Trophoblast cell (in vitro differentiated cells and primary cell): Measurements from ENCODE around the gene FRMD4A.

Experiments
- DNase-seq, 2 donors: peaks; one replicate each; pipeline ENCODE4 v3.0.0-alpha.2; 2016
- H2AFZ ChIP-seq: 2 replicates; pipeline ENCODE4 v1.6.1; 2013; ENCODE audit warnings: low read length, moderate library complexity, mild to moderate bottlenecking; ENCODE audit not compliant: insufficient read depth, poor library complexity
- H2AK5ac ChIP-seq: 2 replicates; pipeline ENCODE4 v1.6.1; 2013; ENCODE audit warnings: mild to moderate bottlenecking, low read length
- H2BK120ac ChIP-seq: 2 replicates; pipeline ENCODE4 v1.6.1; 2013; ENCODE audit warnings: low read length, mild to moderate bottlenecking, moderate library complexity; ENCODE audit not compliant: insufficient read depth, poor library complexity
- H2BK12ac ChIP-seq: 2 replicates; pipeline ENCODE4 v1.6.1; 2013; ENCODE audit warnings: mild to moderate bottlenecking, low read length, moderate library complexity
- H2BK5ac ChIP-seq: 2 replicates; pipeline ENCODE4 v1.6.1; 2013; ENCODE audit warnings: low read length, low read depth, moderate library complexity, mild to moderate bottlenecking; ENCODE audit not compliant: poor library complexity
- H3K14ac ChIP-seq: 2 replicates; pipeline ENCODE4 v1.6.1; 2013; ENCODE audit warnings: mild to moderate bottlenecking, low read length
- H3K18ac ChIP-seq: 2 replicates; pipeline ENCODE4 v1.6.1; 2013; ENCODE audit warnings: mild to moderate bottlenecking, low read length
- H3K23ac ChIP-seq: 2 replicates; pipeline ENCODE4 v1.6.1; 2013; ENCODE audit warnings: low read length
- H3K27ac ChIP-seq: 2 replicates; pipeline ENCODE4 v1.5.1; 2013; ENCODE audit warnings: low read depth, mild to moderate bottlenecking, inconsistent platforms, low read length, moderate library complexity
- H3K27me3 ChIP-seq: 2 replicates; pipeline ENCODE4 v1.6.1; 2013; ENCODE audit warnings: inconsistent platforms, mild to moderate bottlenecking, low read length, moderate library complexity; ENCODE audit not compliant: insufficient read depth
- H3K36me3 ChIP-seq, 2 experiments: 1 replicate in 1 of 2; 2 replicates in 1 of 2; pipeline ENCODE4 v1.6.1; 2013; ENCODE audit warnings: low read length in 2 of 2, mild to moderate bottlenecking in 2 of 2, moderate library complexity in 1 of 2; ENCODE audit not compliant: insufficient read depth in 2 of 2, control insufficient read depth in 1 of 2
- H3K4ac ChIP-seq: 2 replicates; pipeline ENCODE4 v1.6.1; 2013; ENCODE audit warnings: low read depth, mild to moderate bottlenecking, low read length, moderate library complexity
- H3K4me1 ChIP-seq, 2 experiments: 1 replicate in 1 of 2; 2 replicates in 1 of 2; pipeline ENCODE4 v1.6.1; 2013; ENCODE audit warnings: low read length in 2 of 2, mild to moderate bottlenecking in 2 of 2, moderate library complexity in 1 of 2; ENCODE audit not compliant: insufficient read depth in 2 of 2, control insufficient read depth in 1 of 2
- H3K4me2 ChIP-seq: 2 replicates; pipeline ENCODE4 v1.6.1; 2013; ENCODE audit warnings: inconsistent platforms, mild to moderate bottlenecking, low read length, moderate library complexity
- H3K4me3 ChIP-seq: 2 replicates; pipeline ENCODE4 v1.5.1; 2013; ENCODE audit warnings: mild to moderate bottlenecking, low read depth, low read length, inconsistent platforms
- H3K79me1 ChIP-seq: one replicate; pipeline ENCODE4 v1.6.1; 2013; ENCODE audit warnings: low read length
- H3K79me2 ChIP-seq: 2 replicates; pipeline ENCODE4 v1.6.1; 2013; ENCODE audit warnings: low read length, mild to moderate bottlenecking; ENCODE audit not compliant: control insufficient read depth, insufficient read depth, poor library complexity
- H3K9ac ChIP-seq: 2 replicates; pipeline ENCODE4 v1.6.1; 2013; ENCODE audit warnings: mild to moderate bottlenecking, low read length
- H3K9me3 ChIP-seq: 2 replicates; pipeline ENCODE4 v1.6.1; 2013; ENCODE audit warnings: low read depth, mild to moderate bottlenecking, control low read depth, inconsistent platforms, low read length; ENCODE audit not compliant: insufficient read depth
- H4K12ac ChIP-seq: 2 replicates; pipeline ENCODE4 v1.6.1; 2013; ENCODE audit warnings: low read depth, mild to moderate bottlenecking, low read length, moderate library complexity
- H4K8ac ChIP-seq: 2 replicates; pipeline ENCODE4 v1.6.1; 2013; ENCODE audit warnings: low read depth, mild to moderate bottlenecking, low read length, moderate library complexity
- H4K91ac ChIP-seq: one replicate; pipeline ENCODE4 v1.6.1; 2013; ENCODE audit warnings: low read depth, mild to moderate bottlenecking, low read length, moderate library complexity
- WGBS: extraction: QIAGEN DNeasy Blood & Tissue Kit; methylation state at CpG from one replicate; pipeline ENCODE4 v1.1.7; 2013; ENCODE audit warnings: missing lambda C conversion rate; ENCODE audit not compliant: insufficient read length, insufficient coverage; ENCODE audit errors: extremely low coverage; 5-methylcytosine and 5-hydroxymethylcytosine counted together

Gene FRMD4A

GRCh38 chr10:13771992-13772391, 558.7 kb downstream of the FRMD4A start:
- no peak overlapping the region for H4K8ac ChIP-seq
- H3K4me2 ChIP-seq: no peak overlapping the region
- peaks cover 4% of the 10 kb centered on the region for H3K79me1 ChIP-seq
- no peak overlapping the region for H3K27ac ChIP-seq
- WGBS: no CpG with 5 or more reads among the region's 4 CpGs
- H2AK5ac ChIP-seq: no peak overlapping the region
- H2BK120ac ChIP-seq: no peak overlapping the region
- no peak overlapping the region for H4K12ac ChIP-seq
- H3K79me2 ChIP-seq: no peaks in the 10 kb centered on the region
- H3K9me3 ChIP-seq: no peaks in the 10 kb centered on the region
- no peak overlapping the region for H3K23ac ChIP-seq
- no peak overlapping the region for H2BK5ac ChIP-seq
- no peak overlapping the region for H3K4ac ChIP-seq
- no peak overlapping the region for H3K14ac ChIP-seq
- DNase-seq: no peak
- H3K9ac ChIP-seq: no peak overlapping the region
- no peak overlapping the region for H2AFZ ChIP-seq
- no peaks in the 10 kb centered on the region for H3K36me3 ChIP-seq
- H4K91ac ChIP-seq: no peak overlapping the region
- no peaks in the 10 kb centered on the region for H3K27me3 ChIP-seq
- H3K18ac ChIP-seq: no peak overlapping the region
- peaks cover 5 to 10% of the 10 kb centered on the region in 2 experiments for H3K4me1 ChIP-seq
- no peak overlapping the region for H2BK12ac ChIP-seq
- H3K4me3 ChIP-seq: no peak overlapping the region

DNA sequence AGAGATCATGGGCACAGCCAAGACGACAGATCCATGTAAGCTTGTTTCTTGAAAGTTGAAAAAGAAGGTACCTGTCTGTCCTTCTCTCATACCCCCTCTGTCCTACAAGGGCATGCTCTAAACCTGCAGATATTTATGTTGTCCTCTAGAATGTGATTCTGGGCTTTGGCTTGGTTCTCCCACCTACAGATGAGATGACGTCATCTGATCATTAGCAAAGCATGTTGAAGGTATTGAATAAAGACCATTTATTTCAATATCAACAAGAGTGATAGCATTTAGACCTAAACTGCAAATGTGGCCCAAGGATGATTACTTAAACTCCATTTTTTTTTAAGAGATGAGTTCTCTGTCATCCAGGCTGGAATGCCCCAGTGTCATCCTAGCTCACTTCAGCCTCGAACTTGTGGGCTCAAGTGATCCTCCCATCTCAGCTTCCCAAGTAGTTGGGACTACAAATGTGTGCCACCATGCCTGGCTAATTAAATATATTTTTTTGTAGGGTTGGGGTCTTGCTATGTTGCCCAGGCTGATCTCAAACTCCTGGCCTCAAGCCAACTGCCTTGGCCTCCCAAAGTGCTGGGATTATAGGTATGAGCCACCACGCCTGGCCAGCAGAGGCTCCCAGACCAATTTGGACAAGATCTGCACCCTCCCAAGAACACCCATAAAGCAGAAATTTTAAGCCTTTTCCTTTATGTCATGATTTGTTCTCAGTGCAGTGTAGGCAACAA, 559.8 kb downstream of the FRMD4A start:
- DNase-seq: no peak
- H3K9me3 ChIP-seq: no peaks in the 10 kb centered on the region
- H3K14ac ChIP-seq: no peak overlapping the region
- H4K8ac ChIP-seq: no peak overlapping the region
- H2BK12ac ChIP-seq: no peak overlapping the region
- H2AFZ ChIP-seq: no peak overlapping the region
- no peak overlapping the region for H3K4ac ChIP-seq
- no peak overlapping the region for H3K23ac ChIP-seq
- no peaks in the 10 kb centered on the region for H3K36me3 ChIP-seq
- no peak overlapping the region for H3K4me3 ChIP-seq
- no peak overlapping the region for H4K91ac ChIP-seq
- peaks cover 4% of the 10 kb centered on the region for H3K79me1 ChIP-seq
- no peaks in the 10 kb centered on the region for H3K27me3 ChIP-seq
- H4K12ac ChIP-seq: no peak overlapping the region
- H2BK120ac ChIP-seq: no peak overlapping the region
- H2BK5ac ChIP-seq: no peak overlapping the region
- no peak overlapping the region for H3K18ac ChIP-seq
- H3K4me2 ChIP-seq: no peak overlapping the region
- no peak overlapping the region for H3K27ac ChIP-seq
- no CpG with 5 or more reads among the region's 4 CpGs for WGBS
- H3K4me1 ChIP-seq: peaks cover 5 to 10% of the 10 kb centered on the region in 2 experiments
- no peak overlapping the region for H2AK5ac ChIP-seq
- no peaks in the 10 kb centered on the region for H3K79me2 ChIP-seq
- no peak overlapping the region for H3K9ac ChIP-seq

- no peak overlapping the region for H3K23ac ChIP-seq
- peak; percentile 96 to 100 for DNase-seq
- H3K4me2 ChIP-seq: no peak overlapping the region
- H4K91ac ChIP-seq: no peak overlapping the region
- H3K18ac ChIP-seq: no peak overlapping the region
- no peaks in the 10 kb centered on the region for H3K27me3 ChIP-seq
- H4K12ac ChIP-seq: no peak overlapping the region
- H2AK5ac ChIP-seq: no peak overlapping the region
- H2AFZ ChIP-seq: no peak overlapping the region
- H4K8ac ChIP-seq: no peak overlapping the region
- no peak overlapping the region for H3K14ac ChIP-seq
- no CpG with 5 or more reads among the region's 10 CpGs for WGBS
- peaks cover 4% of the 10 kb centered on the region for H3K79me1 ChIP-seq
- no peaks in the 10 kb centered on the region for H3K9me3 ChIP-seq
- no peak overlapping the region for H3K4me3 ChIP-seq
- no peak overlapping the region for H3K4ac ChIP-seq
- H2BK5ac ChIP-seq: no peak overlapping the region
- no peaks in the 10 kb centered on the region for H3K79me2 ChIP-seq
- no peak overlapping the region for H3K9ac ChIP-seq
- no peak overlapping the region for H2BK120ac ChIP-seq
- no peak overlapping the region for H3K27ac ChIP-seq
- no peak overlapping the region for H2BK12ac ChIP-seq
- no peaks in the 10 kb centered on the region for H3K36me3 ChIP-seq
- H3K4me1 ChIP-seq: peaks cover 9 to 10% of the 10 kb centered on the region in 2 experiments
Observed at GRCh38 chr10:13769946-13770345, 560.8 kb downstream of the FRMD4A start.

- H3K9me3 ChIP-seq: no peaks in the 10 kb centered on the region
- H4K12ac ChIP-seq: no peak overlapping the region
- H2AFZ ChIP-seq: no peak overlapping the region
- H3K27ac ChIP-seq: peak overlapping the region; percentile 30
- DNase-seq: peak; percentile 80 to 84
- no peaks in the 10 kb centered on the region for H3K27me3 ChIP-seq
- H3K4ac ChIP-seq: no peak overlapping the region
- no peak overlapping the region for H3K14ac ChIP-seq
- H3K4me2 ChIP-seq: no peak overlapping the region
- no peak overlapping the region for H3K23ac ChIP-seq
- no peak overlapping the region for H2AK5ac ChIP-seq
- no peaks in the 10 kb centered on the region for H3K79me2 ChIP-seq
- no peak overlapping the region for H3K18ac ChIP-seq
- H3K79me1 ChIP-seq: peaks cover 4% of the 10 kb centered on the region
- no peak overlapping the region for H2BK12ac ChIP-seq
- no CpG with 5 or more reads among the region's 13 CpGs for WGBS
- H3K9ac ChIP-seq: no peak overlapping the region
- no peaks in the 10 kb centered on the region for H3K36me3 ChIP-seq
- H4K91ac ChIP-seq: no peak overlapping the region
- H3K4me1 ChIP-seq: peaks cover 9 to 10% of the 10 kb centered on the region in 2 experiments
- no peak overlapping the region for H2BK120ac ChIP-seq
- no peak overlapping the region for H4K8ac ChIP-seq
- no peak overlapping the region for H3K4me3 ChIP-seq
- H2BK5ac ChIP-seq: no peak overlapping the region
Observed at GRCh38 chr10:13767676-13768178, 563.0 kb downstream of the FRMD4A start.
